H54 (cell line): ENCODE measurements around the gene HIC1.

Experiments used
- DNase-seq: peaks from one replicate; pipeline ENCODE4 v3.0.0; 2011; ENCODE audit warnings: low spot score, mixed read lengths; ENCODE audit not compliant: insufficient read length
- FAIRE-seq: peaks from 3 replicates; lab custom pipeline; 2011; peaks lifted over from hg19 to GRCh38; lab: Jason Lieb, UNC
- POLR2A ChIP-seq: IDR thresholded peaks from 2 replicates; pipeline ENCODE4 v1.6.1; 2011; ENCODE audit warnings: low read depth, mild to moderate bottlenecking, low read length

HIC1 gene

GRCh38 chr17:2020721-2021120, 34.2 kb upstream of the HIC1 start:
- FAIRE-seq (no peak), DNase-seq (no peak)

GRCh38 chr17:2022647-2023240, 32.2 kb upstream of the HIC1 start:
- TF ChIP-seq POLR2A, result no peak
- FAIRE-seq (no peak), DNase-seq (no peak)

More at GRCh38 chr17:2020721-2021120, 34.2 kb upstream of the HIC1 start:
- TF ChIP-seq POLR2A, result no peak

- no peak for DNase-seq
- no peak for TF ChIP-seq POLR2A
- no peak for FAIRE-seq
Observed at GRCh38 chr17:2023256-2023655, 31.6 kb upstream of the HIC1 start.

GRCh38 chr17:2023692-2024571, 31.0 kb upstream of the HIC1 start:
- no peak for FAIRE-seq
- DNase-seq, result no peak
- no peak for TF ChIP-seq POLR2A

GRCh38 chr17:2024572-2025219, 30.2 kb upstream of the HIC1 start:
- DNase-seq (no peak), FAIRE-seq (no peak)
- TF ChIP-seq POLR2A, result no peak

GRCh38 chr17:2025220-2025621, 29.7 kb upstream of the HIC1 start, which contains the start of gene RTN4RL1:
RTN4RL1 (minus strand) TSS chr17:2025334; CDS start chr17:2024865, 469 bp downstream.
- TF ChIP-seq POLR2A, result no peak
- DNase-seq (no peak), FAIRE-seq (no peak)

GRCh38 chr17:2025622-2026309, 29.1 kb upstream of the HIC1 start:
- FAIRE-seq, result no peak
- no peak for TF ChIP-seq POLR2A
- DNase-seq, result peak; percentile 85

GRCh38 chr17:2027528-2028233, 27.2 kb upstream of the HIC1 start:
- TF ChIP-seq POLR2A, result no peak
- no peak for DNase-seq
- FAIRE-seq, result no peak

GRCh38 chr17:2028234-2028614, 26.7 kb upstream of the HIC1 start:
- DNase-seq (no peak), FAIRE-seq (no peak)
- TF ChIP-seq POLR2A, result no peak

- FAIRE-seq, result no peak
Observed at GRCh38 chr17:2028737-2029136, 26.2 kb upstream of the HIC1 start.

GRCh38 chr17:2029911-2030778, 24.8 kb upstream of the HIC1 start, which contains the start of gene DPH1:
DPH1 (plus strand) TSS chr17:2030153; CDS start chr17:2030170, 17 bp downstream.
- DNase-seq (peak; percentile 93), FAIRE-seq (peak; percentile 91)
- TF ChIP-seq POLR2A, result peak; percentile 54

More at GRCh38 chr17:2028737-2029136, 26.2 kb upstream of the HIC1 start:
- no peak for TF ChIP-seq POLR2A
- no peak for DNase-seq

- TF ChIP-seq POLR2A, result no peak
- DNase-seq, result no peak
- no peak for FAIRE-seq
Observed at GRCh38 chr17:2030779-2031163, 24.1 kb upstream of the HIC1 start.
